GM06990 (cell line): ENCODE results near the gene FCN2.

Source experiments
- DNase-seq: peaks from one replicate; pipeline ENCODE4 v3.0.0-alpha.2; 2011; ENCODE audit not compliant: insufficient read length; ENCODE audit errors: extremely low read depth
- H3K27me3 ChIP-seq: replicated peaks from 2 replicates; pipeline ENCODE4 v1.6.0; 2011; ENCODE audit warnings: low read length; ENCODE audit not compliant: control insufficient read depth, insufficient read depth
- H3K36me3 ChIP-seq: 2 replicates; pipeline ENCODE4 v1.5.1; 2011; ENCODE audit warnings: low read length; ENCODE audit not compliant: control insufficient read depth, insufficient read depth
- H3K4me3 ChIP-seq: replicated peaks from 2 replicates; pipeline ENCODE4 v1.5.1; 2011; ENCODE audit warnings: low read depth, mild to moderate bottlenecking, control low read depth, low read length
- CTCF ChIP-seq: IDR thresholded peaks from 2 replicates; pipeline ENCODE4 v1.5.1; 2011; ENCODE audit warnings: low read length, control low read depth, mild to moderate bottlenecking, inconsistent platforms; ENCODE audit not compliant: insufficient read depth, poor library complexity, severe bottlenecking

The FCN2 gene

GRCh38 chr9:134843740-134844139 is 36.9 kb upstream of the FCN2 start:
- DNase-seq = no peak
- TF ChIP-seq CTCF = no peak
- Histone ChIP-seq H3K27me3 (no peaks in the 10 kb centered on the region), H3K4me3 (no peak overlapping the region), H3K36me3 (no peaks in the 10 kb centered on the region)

DNA sequence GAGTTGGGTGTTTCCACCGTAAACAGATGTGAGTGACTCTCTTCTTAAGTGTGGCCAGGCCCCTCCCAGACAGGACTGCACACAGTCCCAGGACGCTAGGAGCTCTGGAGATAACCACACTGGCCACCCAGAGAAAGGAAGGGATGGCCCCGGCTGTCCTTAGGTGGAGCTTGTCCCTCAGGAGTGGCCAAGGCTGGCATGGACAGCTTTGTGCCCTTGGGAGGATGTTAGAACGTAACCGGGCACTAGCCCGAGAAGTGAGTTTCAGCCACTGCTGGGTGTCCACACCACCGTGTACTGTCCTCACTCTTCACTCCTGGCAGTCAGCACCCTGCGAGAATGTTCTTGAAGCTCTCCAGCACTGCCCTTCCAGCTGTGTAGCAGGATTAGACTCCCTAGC is 35.8 kb upstream of the FCN2 start:
- TF ChIP-seq CTCF = no peak
- Histone ChIP-seq H3K36me3 (no peaks in the 10 kb centered on the region), H3K27me3 (no peaks in the 10 kb centered on the region), H3K4me3 (no peak overlapping the region)
- DNase-seq = no peak

GRCh38 chr9:134846187-134846586 is 34.4 kb upstream of the FCN2 start:
- H3K27me3 ChIP-seq = no peaks in the 10 kb centered on the region
- no peak for TF ChIP-seq CTCF
- H3K4me3 ChIP-seq = no peak overlapping the region
- H3K36me3 ChIP-seq = no peaks in the 10 kb centered on the region
- no peak for DNase-seq

DNA sequence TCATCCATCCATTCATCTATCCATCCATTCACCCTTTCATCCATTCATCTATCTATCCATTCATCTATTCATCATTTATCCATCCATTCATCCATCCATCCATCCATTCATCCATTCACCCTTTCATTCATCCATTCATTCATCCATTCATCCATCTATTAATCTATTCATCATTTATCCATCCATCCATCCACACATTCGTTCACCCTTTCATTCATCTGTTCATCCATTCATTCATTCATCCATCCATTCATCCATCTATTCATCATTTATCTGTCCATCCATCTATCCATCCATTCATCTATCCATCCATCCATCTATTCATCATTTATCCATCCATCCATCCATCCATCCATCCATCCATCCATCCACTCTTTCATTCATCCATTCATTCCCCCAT is 33.9 kb upstream of the FCN2 start:
- Histone ChIP-seq H3K36me3 (no peaks in the 10 kb centered on the region), H3K27me3 (no peaks in the 10 kb centered on the region), H3K4me3 (no peak overlapping the region)
- DNase-seq = no peak
- TF ChIP-seq CTCF = no peak

GRCh38 chr9:134847138-134847537 is 33.5 kb upstream of the FCN2 start:
- H3K36me3 ChIP-seq = no peaks in the 10 kb centered on the region
- H3K27me3 ChIP-seq = no peaks in the 10 kb centered on the region
- no peak for DNase-seq
- no peak for TF ChIP-seq CTCF
- H3K4me3 ChIP-seq = no peak overlapping the region

DNA sequence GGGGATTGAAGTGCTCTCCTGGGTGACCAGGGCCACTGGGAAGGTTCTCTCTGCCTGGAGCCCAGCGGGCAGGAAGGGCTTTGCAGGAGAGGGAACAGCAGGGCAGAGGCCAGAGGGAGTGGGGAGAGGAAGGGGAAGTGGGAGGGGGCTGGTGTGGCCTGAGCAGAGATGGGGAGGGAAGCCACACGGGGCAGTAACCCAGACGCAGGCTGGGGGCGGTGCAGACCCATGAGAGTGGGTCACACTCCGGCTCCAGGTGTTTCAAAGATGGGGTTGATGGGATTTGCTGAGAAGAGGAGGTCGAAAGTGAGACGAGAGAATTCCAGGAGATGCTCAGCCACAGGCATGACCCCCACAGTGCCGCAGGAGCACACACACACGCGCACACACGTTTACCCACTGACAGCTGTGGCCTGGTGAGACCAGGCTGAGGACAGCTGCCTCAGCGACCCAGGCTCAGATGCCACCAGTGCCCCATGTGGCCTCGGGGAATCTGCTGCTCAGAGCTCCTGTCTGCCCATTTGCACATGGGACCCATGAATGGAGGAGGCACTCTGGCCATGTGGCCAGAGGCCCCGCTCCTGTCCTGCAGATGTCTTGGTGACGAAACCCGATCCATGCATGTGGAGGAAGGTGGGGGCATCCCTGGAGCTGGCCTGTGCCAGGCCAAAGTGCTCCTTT is 32.7 kb upstream of the FCN2 start:
- no peaks in the 10 kb centered on the region for H3K36me3 ChIP-seq
- no peaks in the 10 kb centered on the region for H3K27me3 ChIP-seq
- no peak for TF ChIP-seq CTCF
- DNase-seq = no peak
- H3K4me3 ChIP-seq = no peak overlapping the region
